ENCODE results near the gene GALNT10. TPM values are rescaled to one million over a fixed set of nuclear protein-coding genes. Genes with fewer than 3 reads are reported as not detected.

The GALNT10 gene
- total and polyA plus RNA-seq, 9 of the 15 experiments (the other 6 are each of a cell fraction or from before 2014, with no cell fraction given) = 4.6 to 37.1 (median 13.3) TPM

- TF ChIP-seq ZNF165 (CRISPR knock-in tag; IDR thresholded peaks at IDR 0.05; ENCODE audit: borderline replicate concordance) (no peak), GABPB1 (CRISPR knock-in tag; IDR thresholded peaks at IDR 0.05) (no peak), GATAD2B (IDR thresholded peaks at IDR 0.05; ENCODE audit: borderline replicate concordance) (peak; percentile 48; the same call in 1 of the 2 replicates), ZNF212 (CRISPR knock-in tag; IDR thresholded peaks at IDR 0.05) (no peak), ZNF717 (CRISPR knock-in tag; IDR thresholded peaks at IDR 0.05) (no peak), RBM25 (IDR thresholded peaks at IDR 0.05; ENCODE audit: low read depth, low read length, severe bottlenecking) (peak; percentile 63), GABPB2 (CRISPR knock-in tag; conservative IDR thresholded peaks at IDR 0.05) (no peak), ZSCAN32 (CRISPR knock-in tag; IDR thresholded peaks at IDR 0.05) (no peak), NR0B1 (IDR thresholded peaks at IDR 0.05; ENCODE audit: partially characterized antibody) (no peak), HBP1 (CRISPR knock-in tag; IDR thresholded peaks at IDR 0.05) (no peak), XRCC5 (IDR thresholded peaks at IDR 0.05; ENCODE audit: low read depth, low read length) (no peak), BHLHE40 (IDR thresholded peaks at IDR 0.05; ENCODE audit: low read length) (no peak), ZNF197 (CRISPR knock-in tag; IDR thresholded peaks at IDR 0.05; ENCODE audit: low read depth) (peak; percentile 51; the same call in 1 of the 2 replicates), HDAC3 (IDR thresholded peaks at IDR 0.05; ENCODE audit: borderline replicate concordance, partially characterized antibody) (no peak), PCBP1 (IDR thresholded peaks at IDR 0.05; ENCODE audit: low read depth, low read length, poor library complexity, severe bottlenecking) (no peak), AFF1 (IDR thresholded peaks at IDR 0.05; ENCODE audit: low read depth in 1 of 2, partially characterized antibody in 2 of 2) (no peak), HNRNPLL (IDR thresholded peaks at IDR 0.05; ENCODE audit: low read depth, low read length, poor library complexity, severe bottlenecking) (no peak), FOXK2 (conservative IDR thresholded peaks at IDR 0.05 in 1 of 2, IDR thresholded peaks at IDR 0.05 in 1 of 2; ENCODE audit: low read depth in 2 of 2) (no peak), ZNF140 (CRISPR knock-in tag; IDR thresholded peaks at IDR 0.05) (no peak), POLR2AphosphoS5 (IDR thresholded peaks at IDR 0.05; ENCODE audit: control insufficient read depth, insufficient read depth, low read depth, low read length) (peak; percentile 48; the same call in 1 of the 2 replicates), COPS2 (conservative IDR thresholded peaks at IDR 0.05) (no peak), ADNP (tag; IDR thresholded peaks at IDR 0.05) (peak; percentile 89)
Observed at GRCh38 chr5:154190595-154191304, at the start of gene GALNT10 (continued).

Measured in K562 (cell line).